Heart left ventricle (tissue), 16 donors: ENCODE measurements around the gene CR1L. TPM values are rescaled to one million over a fixed set of nuclear protein-coding genes. Genes with fewer than 3 reads are reported as not detected.
"Not testable (repeated sequence)": the region's sequence is repeated elsewhere in the genome, so short reads cannot be mapped to it uniquely, and the experiment has no call there.

Experiments
- ATAC-seq, 4 donors: fragments of 200-7000 bp; cut with Tn5 transposase; one replicate each; pipeline ENCODE4 v1.9.1; 2020 to 2022; ENCODE audit warnings: moderate library complexity in 4 of 4, mild to moderate bottlenecking in 3 of 4, moderate number of reproducible peaks in 1 of 4
- DNase-seq, 5 donors: peaks; one replicate each; pipeline ENCODE4 v3.0.0-alpha.2; 2020
- H3K27ac ChIP-seq, 12 donors: fragments of 200-600 bp; sonication (generic) in 4 of 12; one replicate each; pipeline versions ENCODE4 v1.5.0 to v1.8.0; 2016 to 2022; ENCODE audit warnings: mild to moderate bottlenecking in 2 of 12
- H3K27me3 ChIP-seq, 9 donors: fragments of 200-600 bp; sonication (generic) in 2 of 9; one replicate each; pipeline versions ENCODE4 v1.5.1 to v1.8.0; 2016 to 2022; ENCODE audit warnings: mild to moderate bottlenecking in 3 of 9
- H3K36me3 ChIP-seq, 9 donors: fragments of 200-600 bp; sonication (generic) in 2 of 9; one replicate each; pipeline versions ENCODE4 v1.5.0 to v1.8.0; 2018 to 2022; ENCODE audit warnings: mild to moderate bottlenecking in 2 of 9
- H3K4me1 ChIP-seq, 12 donors: fragments of 200-600 bp; sonication (generic) in 4 of 12; one replicate each; pipeline versions ENCODE4 v1.5.0 to v1.8.0; 2016 to 2022; ENCODE audit warnings: mild to moderate bottlenecking in 3 of 12
- H3K4me3 ChIP-seq, 12 donors: fragments of 200-600 bp; sonication (generic) in 4 of 12; one replicate each; pipeline versions ENCODE4 v1.5.0 to v1.8.0; 2017 to 2022; ENCODE audit warnings: mild to moderate bottlenecking in 9 of 12, moderate library complexity in 4 of 12
- H3K9me3 ChIP-seq, 12 donors: fragments of 200-600 bp; sonication (generic) in 4 of 12; one replicate each; pipeline versions ENCODE4 v1.5.0 to v1.8.0; 2016 to 2022; ENCODE audit warnings: mild to moderate bottlenecking in 1 of 12
- CTCF ChIP-seq, 12 donors: fragments of 200-600 bp; sonication (generic) in 4 of 12; IDR thresholded peaks; one replicate each; pipeline versions ENCODE4 v1.5.0 to v1.8.0; 2018 to 2022; ENCODE audit warnings: antibody characterized with exemption in 12 of 12, mild to moderate bottlenecking in 5 of 12
- POLR2A ChIP-seq, 2 donors: fragments of 450-650 bp; IDR thresholded peaks; one replicate each; pipeline ENCODE4 v1.6.1; 2017; ENCODE audit warnings: antibody characterized with exemption in 2 of 2, mild to moderate bottlenecking in 2 of 2, moderate library complexity in 2 of 2
- WGBS, 4 donors: extraction: QIAGEN DNeasy Blood & Tissue Kit in 2 of 4; methylation state at CpG; one replicate each; pipeline versions ENCODE4 v1.1.5 to v1.1.7; 2013 to 2018; 5-methylcytosine and 5-hydroxymethylcytosine counted together
- intact Hi-C, 10 donors: fragments of 100-400 bp; cut with DNase I; formaldehyde crosslinking; loops; one replicate each; pipeline versions ENCODE4 v1.11.1 to v1.14.2; 2022
- polyA plus RNA-seq, 2 donors: library from polyadenylated mRNA; stranded (reverse); fragments of 200-250 nt; gene quantifications; one replicate each; pipeline ENCODE4 v1.2.3, GENCODE V29; 2013
- total RNA-seq, 9 donors: library from RNA; depleted of rRNA in 2 of 9; stranded (reverse); fragments of >200 nt in 2 of 9; fragmentation: NEBNext Ultra II Directional in 3 of 9; extraction: Animal tissue kit (Norgen Biotek cat#: 25700) in 3 of 9; gene quantifications; one replicate each; pipeline versions ENCODE4 v1.1.0 to v1.2.4, GENCODE V29; 2016 to 2023
- donor health status: ischemic (EF 13 %, LVEDD 7.1; RV severe dilation, severe dysfunction).
- donor health status: healthy with polysubstance abuse.
- donor health status: DM: no; HTN: yes; CAD: no.
- donor health status: DM: no; HTN: no; CAD: no.
- donor health status: ischemic (EF 25% LVEDD 6.9; RV normal size, moderate dysfunction).
- donor health status: ischemic (EF 25% LVEDD 5.7; RV mildly dilated, moderate dysfunction).
- donor health status: healthy.
- donor health status: DM: yes; HTN: yes; CAD: no.
- donor health status: ischemic (EF 35%, LVEDD 5.7; RV mildly dilated, moderate dysfunction).
- donor health status: nonischemic (EF 11% LVEDD 7.7; RV severe dilation, severe dysfunction).
- donor health status: DM: yes; HTN: yes; CAD: no.
- donor health status: PGD.
- donor health status: ischemic (EF 29% LVEDD 5.4; RV normal size, mild dysfunction).
- donor health status: nonischemic (EF 23%, LVEDD 6.1; RV moderate dilation, normal function).

CR1L gene
- total and polyA plus RNA-seq, 11 donors = 0.41 to 1.1 TPM; not detected in 9

GRCh38 chr1:207702317-207702716 is 57.4 kb downstream of the CR1L start:
- intact Hi-C loops = no loop called here
- H3K9me3 ChIP-seq = no peaks in the 10 kb centered on the region
- H3K27ac ChIP-seq = no peak overlapping the region
- no peaks in the 10 kb centered on the region for H3K36me3 ChIP-seq
- no peak for DNase-seq
- 79 to 82% (median 80%) methylated on average over 1 of the region's 1 CpG for WGBS, 4 donors
- no peak for TF ChIP-seq CTCF (IDR thresholded peaks at IDR 0.05)
- no peak for TF ChIP-seq POLR2A (IDR thresholded peaks at IDR 0.05)
- ATAC-seq = no peak
- no peaks in the 10 kb centered on the region for H3K4me1 ChIP-seq
- peaks cover 0 to 3% (median 0%) of the 10 kb centered on the region in 9 donors for H3K27me3 ChIP-seq
- no peak overlapping the region for H3K4me3 ChIP-seq

- H3K27ac ChIP-seq = no peak overlapping the region
Observed at GRCh38 chr1:207703712-207704111, 58.8 kb downstream of the CR1L start.

GRCh38 chr1:207708004-207708403 is 63.1 kb downstream of the CR1L start:
- H3K27ac ChIP-seq, H3K27me3 ChIP-seq, H3K36me3 ChIP-seq, intact Hi-C loops, H3K4me3 ChIP-seq, H3K4me1 ChIP-seq, DNase-seq, ATAC-seq, H3K9me3 ChIP-seq: not testable (repeated sequence)
- WGBS, 4 donors = 73 to 75% (median 73%) methylated on average over 3 of the region's 3 CpGs

More at GRCh38 chr1:207703712-207704111, 58.8 kb downstream of the CR1L start:
- ATAC-seq (no peak), DNase-seq (no peak)
- Histone ChIP-seq H3K4me3 (no peak overlapping the region), H3K36me3 (no peaks in the 10 kb centered on the region), H3K4me1 (no peaks in the 10 kb centered on the region), H3K9me3 (no peaks in the 10 kb centered on the region), H3K27me3 (peaks cover 0 to 3% (median 0%) of the 10 kb centered on the region in 9 donors)
- 87 to 96% (median 94%) methylated on average over 5 of the region's 5 CpGs for WGBS, 4 donors
- TF ChIP-seq POLR2A (IDR thresholded peaks at IDR 0.05) = no peak
- no peak for TF ChIP-seq CTCF (IDR thresholded peaks at IDR 0.05)
- intact Hi-C loops = no loop called here

GRCh38 chr1:207711285-207711684 is 66.4 kb downstream of the CR1L start:
- H3K9me3 ChIP-seq = no peaks in the 10 kb centered on the region
- no peak overlapping the region for H3K27ac ChIP-seq
- DNase-seq = no peak
- H3K27me3 ChIP-seq = no peaks in the 10 kb centered on the region
- no peaks in the 10 kb centered on the region for H3K4me1 ChIP-seq
- H3K36me3 ChIP-seq = no peaks in the 10 kb centered on the region
- ATAC-seq = no peak
- no peak overlapping the region for H3K4me3 ChIP-seq
- TF ChIP-seq POLR2A (IDR thresholded peaks at IDR 0.05) (no peak), CTCF (IDR thresholded peaks at IDR 0.05) (no peak)
- 48 to 56% (median 51%) methylated on average over 5 of the region's 5 CpGs for WGBS, 4 donors
- intact Hi-C loops = loop anchor here in 1 of 10 donors (5.0 kb wide), 1 partner anchor 86 kb away; no protein-coding TSS in a partner anchor

- intact Hi-C loops = loop anchor here in 1 of 10 donors (5.0 kb wide), 1 partner anchor 85 kb away; no protein-coding TSS in a partner anchor
- not testable (repeated sequence) for H3K9me3 ChIP-seq, ATAC-seq, H3K36me3 ChIP-seq, H3K27ac ChIP-seq, H3K27me3 ChIP-seq, DNase-seq, H3K4me3 ChIP-seq, H3K4me1 ChIP-seq
- WGBS, 4 donors = 45 to 78% (median 61%) methylated on average over 3 of the region's 3 CpGs
Observed at GRCh38 chr1:207712701-207713100, 67.8 kb downstream of the CR1L start.
